HG03520 (cell line): Measurements from ENCODE around the gene NTRK3.
"Not testable (repeated sequence)": the region's sequence is repeated elsewhere in the genome, so short reads cannot be mapped to it uniquely, and the experiment has no call there.

Experiments used
- ATAC-seq: cut with Tn5 transposase; IDR thresholded peaks from one replicate; pipeline ENCODE4 v1.9.1; 2021; ENCODE audit warnings: mild to moderate bottlenecking, moderate library complexity; ENCODE audit not compliant: unreplicated experiment

NTRK3 gene

DNA sequence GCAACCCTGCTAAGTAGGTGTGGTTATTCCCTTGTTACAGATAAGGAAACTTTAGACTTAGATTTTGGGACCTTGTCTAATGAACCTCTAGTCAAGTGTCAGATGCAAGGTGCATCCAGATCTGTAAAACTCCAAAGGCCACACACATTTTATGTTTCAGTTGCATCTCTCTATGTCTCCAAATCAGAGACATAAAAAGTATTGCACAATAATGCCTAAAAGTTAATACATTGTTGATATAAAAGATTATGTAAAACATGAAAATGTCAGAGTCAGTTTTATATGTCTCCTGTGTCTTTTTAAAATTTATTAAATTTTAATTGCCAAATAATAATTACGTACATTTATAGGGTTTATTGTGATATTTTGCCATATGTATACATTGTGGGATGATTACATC, 408.5 kb downstream of the NTRK3 start:
- no peak for ATAC-seq

GRCh38 chr15:87846746-87847145, 409.8 kb downstream of the NTRK3 start:
- ATAC-seq: no peak

DNA sequence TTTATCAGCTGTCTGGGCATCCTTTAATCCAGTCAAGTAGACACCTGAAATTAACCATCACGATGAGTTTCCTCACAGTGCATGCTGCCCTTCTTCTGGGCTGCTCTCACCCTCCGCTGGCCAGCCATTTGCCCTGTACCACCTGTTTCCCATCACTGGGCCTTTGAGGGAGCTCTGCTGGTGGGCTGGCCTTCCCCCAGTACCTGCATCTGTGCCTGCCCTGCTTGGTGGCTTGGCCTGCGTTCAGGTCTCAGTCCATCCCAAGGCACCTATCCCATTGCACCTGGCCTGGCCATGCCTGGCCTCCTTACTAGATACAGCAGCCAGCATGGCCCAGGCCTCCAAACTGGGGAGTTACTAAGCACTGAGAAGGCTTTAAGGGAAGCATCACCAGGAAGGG, 413.2 kb downstream of the NTRK3 start:
- no peak for ATAC-seq

DNA sequence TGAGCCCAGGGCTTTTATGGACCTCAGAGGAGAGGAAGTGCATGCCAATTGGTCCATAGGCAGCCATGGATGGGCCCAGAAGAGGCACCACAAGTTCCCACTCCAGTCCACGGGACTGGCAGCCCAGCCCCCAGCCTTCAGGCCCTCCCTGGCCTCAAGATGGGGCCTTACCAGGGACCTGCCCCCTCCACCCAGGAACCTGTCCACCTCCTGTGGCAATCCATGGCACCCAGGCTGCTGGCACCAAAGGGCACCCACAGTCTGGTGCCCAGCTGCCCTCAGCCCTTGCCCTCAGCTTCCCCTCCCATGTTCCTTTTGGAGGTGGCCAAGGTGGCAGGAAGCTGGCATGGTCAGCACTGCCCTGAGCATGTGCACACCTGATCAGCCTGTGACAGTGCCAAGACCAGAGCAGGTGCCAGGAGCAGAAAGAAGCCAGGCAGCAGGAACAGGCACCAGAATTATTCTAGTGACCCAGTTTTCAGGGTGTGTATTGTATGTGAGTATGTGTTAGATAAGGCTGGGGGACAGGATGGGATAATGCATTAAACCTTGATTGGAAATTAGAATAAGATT, 415.0 kb downstream of the NTRK3 start:
- no peak for ATAC-seq

DNA sequence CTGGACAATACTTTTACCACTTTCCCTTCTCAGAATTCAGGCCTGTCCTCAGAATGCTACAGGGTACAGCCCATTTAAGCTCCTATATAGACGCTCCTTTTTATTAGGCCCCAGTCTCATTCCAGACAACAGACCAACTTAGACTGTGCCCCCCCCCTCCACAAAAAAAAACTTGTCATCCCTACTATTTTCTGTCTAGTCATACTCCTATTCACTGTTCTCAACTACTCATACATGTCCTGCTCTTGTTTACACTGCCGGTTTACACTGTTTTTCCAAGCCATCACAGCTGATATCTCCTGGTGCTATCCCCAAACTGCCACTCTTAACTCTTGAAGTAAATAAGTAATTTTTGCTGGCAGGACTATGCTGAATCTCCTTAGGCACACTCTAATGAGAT, 420.7 kb downstream of the NTRK3 start:
- ATAC-seq: not testable (repeated sequence)

- ATAC-seq: not testable (repeated sequence)
Observed at GRCh38 chr15:87833333-87833732, 423.2 kb downstream of the NTRK3 start.

GRCh38 chr15:87829332-87830050, 427.0 kb downstream of the NTRK3 start:
- no peak for ATAC-seq

GRCh38 chr15:87828608-87829007, 427.9 kb downstream of the NTRK3 start:
- ATAC-seq: no peak

GRCh38 chr15:87827131-87827530, 429.4 kb downstream of the NTRK3 start:
- no peak for ATAC-seq

- no peak for ATAC-seq
Observed at GRCh38 chr15:87826119-87826747, 430.3 kb downstream of the NTRK3 start.

DNA sequence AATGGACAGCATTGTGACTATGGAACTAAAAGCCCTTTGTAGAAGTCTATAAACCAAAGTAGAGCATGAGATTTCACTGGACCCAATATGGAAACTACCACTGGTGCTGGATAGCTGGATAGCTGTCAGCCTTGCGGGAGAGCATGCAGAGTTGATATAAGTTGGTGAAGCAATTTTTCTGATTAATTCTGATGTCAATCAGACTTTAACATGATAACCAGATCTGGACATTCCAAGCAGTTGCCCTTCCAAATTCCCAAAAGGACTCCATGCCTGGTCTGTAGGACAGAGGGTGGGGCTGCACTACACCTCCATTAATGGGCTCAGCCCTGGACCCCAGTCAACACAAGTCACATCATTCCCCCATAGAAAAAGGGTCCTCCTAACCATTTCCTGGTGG, 437.8 kb downstream of the NTRK3 start:
- ATAC-seq: no peak

- ATAC-seq: no peak
Observed at GRCh38 chr15:87817553-87817952, 439.0 kb downstream of the NTRK3 start.

GRCh38 chr15:87816811-87817210, 439.7 kb downstream of the NTRK3 start:
- ATAC-seq: no peak

DNA sequence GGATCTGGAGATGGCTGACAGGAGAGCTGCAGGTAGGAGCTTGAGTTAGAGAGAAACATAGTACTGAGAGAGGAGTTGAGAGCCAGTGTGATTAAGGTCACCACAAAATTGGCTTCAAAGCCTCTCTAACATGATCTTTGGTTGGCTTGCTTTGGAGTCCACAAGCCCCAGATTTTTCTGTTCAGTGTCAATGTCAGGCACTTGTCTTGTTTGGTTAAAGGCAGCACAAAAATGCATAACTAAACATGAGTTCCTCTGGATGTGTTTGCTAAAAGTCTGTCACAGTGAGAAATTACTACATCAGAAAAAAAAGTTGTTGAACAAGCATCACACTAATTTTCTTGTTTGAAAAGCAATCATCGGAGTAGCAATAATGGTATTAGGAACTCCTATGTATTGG, 440.5 kb downstream of the NTRK3 start:
- no peak for ATAC-seq
